Uterus (tissue), 4 donors: ENCODE data around the gene CRTC2. TPM values are rescaled to one million over a fixed set of nuclear protein-coding genes. Genes with fewer than 3 reads are reported as not detected.

ENCODE experiments used
- DNase-seq, 2 donors: peaks; one replicate each; pipeline ENCODE4 v3.0.0-alpha.2; 2019 to 2020
- H3K27ac ChIP-seq, 2 donors: fragments of 200-600 bp; sonication (generic); 1 replicate in 1 of 2; 2 replicates in 1 of 2; pipeline ENCODE4 v1.5.1; 2016 to 2018
- H3K27me3 ChIP-seq, 2 donors: fragments of 200-600 bp; sonication (generic); one replicate each; pipeline ENCODE4 v1.5.1; 2018 to 2019; ENCODE audit warnings: control low read depth in 1 of 2
- H3K36me3 ChIP-seq, 2 donors: fragments of 200-600 bp; sonication (generic); one replicate each; pipeline ENCODE4 v1.5.1; 2019; ENCODE audit warnings: control low read depth in 1 of 2
- H3K4me1 ChIP-seq, 2 donors: fragments of 200-600 bp; sonication (generic); one replicate each; pipeline ENCODE4 v1.5.1; 2018 to 2019; ENCODE audit warnings: control low read depth in 1 of 2
- H3K4me3 ChIP-seq, 2 donors: fragments of 200-600 bp; sonication (generic); 1 replicate in 1 of 2; 2 replicates in 1 of 2; pipeline ENCODE4 v1.5.1; 2018 to 2019; ENCODE audit warnings: mild to moderate bottlenecking in 1 of 2
- H3K9me3 ChIP-seq, 2 donors: fragments of 200-600 bp; sonication (generic); one replicate each; pipeline ENCODE4 v1.5.1; 2019; ENCODE audit warnings: control low read depth in 1 of 2
- CTCF ChIP-seq, 4 experiments: fragments of 200-600 bp in 2 of 4; fragments of 450-650 bp in 2 of 4; sonication (generic) in 2 of 4; IDR thresholded peaks; one replicate each; pipeline ENCODE4 v1.5.1; 2016 to 2019; ENCODE audit warnings: antibody characterized with exemption in 4 of 4, mild to moderate bottlenecking in 2 of 4, moderate library complexity in 1 of 4
- POLR2A ChIP-seq, 2 donors: fragments of 450-650 bp; IDR thresholded peaks; one replicate each; pipeline ENCODE4 v1.6.1; 2016; ENCODE audit warnings: antibody characterized with exemption in 2 of 2, mild to moderate bottlenecking in 1 of 2, moderate library complexity in 1 of 2
- intact Hi-C: fragments of 100-400 bp; cut with DNase I; formaldehyde crosslinking; loops from one replicate; pipeline ENCODE4 v1.15.1; 2023; ENCODE audit warnings: low total_unique reads
- total RNA-seq, 4 donors: library from RNA; depleted of rRNA in 3 of 4; stranded (reverse); fragments of >200 nt in 3 of 4; gene quantifications; one replicate each; pipeline versions ENCODE4 v1.1.0 to v1.2.4, GENCODE V29; 2014 to 2023
- donor health status: DM: yes; HTN: yes; CAD: no.

Gene CRTC2
- total RNA-seq, 4 donors from 2014 or later: 5.9 to 57.2 (median 15.5) TPM

- no peak for DNase-seq
- no peaks in the 10 kb centered on the region for H3K4me1 ChIP-seq
- H3K27ac ChIP-seq: no peak overlapping the region
- intact Hi-C loops: no loop called here
- no peak for TF ChIP-seq CTCF (IDR thresholded peaks at IDR 0.05)
- no peak for TF ChIP-seq POLR2A (IDR thresholded peaks at IDR 0.05)
- no peaks in the 10 kb centered on the region for H3K36me3 ChIP-seq
- H3K27me3 ChIP-seq: no peaks in the 10 kb centered on the region
- no peak overlapping the region for H3K4me3 ChIP-seq
- H3K9me3 ChIP-seq: no peaks in the 10 kb centered on the region
Measured at GRCh38 chr1:153929426-153929825, 29.0 kb downstream of the CRTC2 start.

- Histone ChIP-seq H3K4me1 (no peaks in the 10 kb centered on the region), H3K4me3 (no peak overlapping the region), H3K9me3 (no peaks in the 10 kb centered on the region), H3K27ac (no peak overlapping the region), H3K36me3 (no peaks in the 10 kb centered on the region), H3K27me3 (no peaks in the 10 kb centered on the region)
- TF ChIP-seq CTCF (IDR thresholded peaks at IDR 0.05) (no peak), POLR2A (IDR thresholded peaks at IDR 0.05) (no peak)
- intact Hi-C loops: no loop called here
- peak in 1 of 2 donors; percentile 11 for DNase-seq
Measured at GRCh38 chr1:153928791-153929341, 29.5 kb downstream of the CRTC2 start.

- no peak overlapping the region for H3K4me3 ChIP-seq
- intact Hi-C loops: no loop called here
- no peaks in the 10 kb centered on the region for H3K4me1 ChIP-seq
- TF ChIP-seq POLR2A (IDR thresholded peaks at IDR 0.05) (no peak), CTCF (IDR thresholded peaks at IDR 0.05) (no peak)
- no peak for DNase-seq
- H3K27me3 ChIP-seq: no peaks in the 10 kb centered on the region
- H3K27ac ChIP-seq: no peak overlapping the region
- H3K9me3 ChIP-seq: no peaks in the 10 kb centered on the region
- H3K36me3 ChIP-seq: no peaks in the 10 kb centered on the region
Measured at GRCh38 chr1:153928245-153928644, 30.2 kb downstream of the CRTC2 start.

- DNase-seq: no peak
- H3K36me3 ChIP-seq: no peaks in the 10 kb centered on the region
- intact Hi-C loops: no loop called here
- no peak overlapping the region for H3K4me3 ChIP-seq
- H3K27me3 ChIP-seq: no peaks in the 10 kb centered on the region
- H3K27ac ChIP-seq: no peak overlapping the region
- no peaks in the 10 kb centered on the region for H3K4me1 ChIP-seq
- no peaks in the 10 kb centered on the region for H3K9me3 ChIP-seq
- TF ChIP-seq CTCF (IDR thresholded peaks at IDR 0.05) (no peak), POLR2A (IDR thresholded peaks at IDR 0.05) (no peak)
Measured at GRCh38 chr1:153926405-153926804, 32.0 kb downstream of the CRTC2 start.

GRCh38 chr1:153922972-153923925 lies 35.2 kb downstream of the CRTC2 start, which contains the start of gene GATAD2B:
TSS of gene GATAD2B (minus strand) at chr1:153922972. CDS start at chr1:153828347, 94,625 bp downstream.
- peak within 1 kb of the TSS; percentile 67 to 95 for H3K4me3 ChIP-seq
- H3K36me3 ChIP-seq: no peaks in the 10 kb centered on the region
- TF ChIP-seq POLR2A (IDR thresholded peaks at IDR 0.05): no peak
- no peak for TF ChIP-seq CTCF (IDR thresholded peaks at IDR 0.05)
- H3K27ac ChIP-seq: peak within 1 kb of the TSS; percentile 88 to 97
- peaks cover 1 to 13% of the 10 kb centered on the region in 2 donors for H3K4me1 ChIP-seq
- DNase-seq: peak; percentile 98 to 100
- H3K27me3 ChIP-seq: no peaks in the 10 kb centered on the region
- no peaks in the 10 kb centered on the region for H3K9me3 ChIP-seq
- intact Hi-C loops: no loop called here
